Uterus (tissue), 2 donors: ENCODE data around the gene CDKAL1.

Experiments
- CTCF ChIP-seq, 4 experiments: fragments of 200-600 bp in 2 of 4; fragments of 450-650 bp in 2 of 4; sonication (generic) in 2 of 4; IDR thresholded peaks; one replicate each; pipeline ENCODE4 v1.5.1; 2016 to 2019; ENCODE audit warnings: antibody characterized with exemption in 4 of 4, mild to moderate bottlenecking in 2 of 4, moderate library complexity in 1 of 4
- POLR2A ChIP-seq, 2 donors: fragments of 450-650 bp; IDR thresholded peaks; one replicate each; pipeline ENCODE4 v1.6.1; 2016; ENCODE audit warnings: antibody characterized with exemption in 2 of 2, mild to moderate bottlenecking in 1 of 2, moderate library complexity in 1 of 2

GRCh38 chr6:20955751-20956150, 421.5 kb downstream of the CDKAL1 start:
- TF ChIP-seq CTCF (IDR thresholded peaks at IDR 0.05): no peak
- no peak for TF ChIP-seq POLR2A (IDR thresholded peaks at IDR 0.05)
